Raji (cell line): Measurements from ENCODE around the gene INPP4A.

ENCODE experiments used
- POLR2A ChIP-seq: IDR thresholded peaks from 2 replicates; pipeline ENCODE4 v1.6.1; 2011; ENCODE audit warnings: low read depth, low read length, control low read depth; ENCODE audit not compliant: insufficient read depth

INPP4A gene

DNA sequence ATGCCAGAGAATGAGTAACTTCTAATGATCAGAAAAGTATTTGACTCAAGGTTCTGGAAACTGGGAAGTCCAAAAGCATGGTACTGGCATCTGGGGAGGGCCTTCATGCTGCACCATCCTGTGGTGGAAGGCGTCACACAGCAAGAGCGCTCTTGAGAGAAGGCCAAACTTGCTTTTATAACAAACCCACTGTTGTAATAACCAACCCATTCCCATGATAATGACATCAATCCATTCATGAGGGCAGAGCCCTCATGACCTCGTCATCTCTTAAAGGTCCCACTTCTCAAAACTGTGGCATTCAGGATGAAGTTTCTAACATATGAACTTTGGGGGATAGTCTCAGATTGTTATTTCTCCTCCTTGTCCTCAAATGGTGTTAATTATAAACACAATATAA, 95.9 kb downstream of the INPP4A start:
- no peak for TF ChIP-seq POLR2A

- no peak for TF ChIP-seq POLR2A
Observed at GRCh38 chr2:98541489-98541888, 96.8 kb downstream of the INPP4A start.

- TF ChIP-seq POLR2A = no peak
Observed at GRCh38 chr2:98541906-98542305, 97.2 kb downstream of the INPP4A start.

DNA sequence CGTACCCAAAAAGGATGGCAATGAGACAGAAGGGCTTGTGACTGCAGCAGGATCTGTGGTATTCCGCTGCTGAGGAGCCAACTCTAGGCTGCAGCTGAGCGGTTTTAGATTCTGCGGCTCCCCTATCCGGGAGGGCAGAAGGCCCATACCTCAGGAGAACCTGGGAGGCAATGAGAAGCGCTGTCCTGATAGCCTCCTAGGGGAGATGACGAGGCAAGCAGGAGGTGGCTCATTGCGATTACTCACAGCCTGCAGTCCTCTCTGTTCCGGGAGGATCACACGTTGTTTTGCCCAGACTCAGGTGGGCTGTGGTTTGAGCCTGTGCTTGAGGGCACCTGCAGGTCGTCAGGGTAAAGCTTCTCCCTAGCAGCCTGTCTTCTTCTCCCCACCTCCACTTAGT, 98.6 kb downstream of the INPP4A start:
- no peak for TF ChIP-seq POLR2A

DNA sequence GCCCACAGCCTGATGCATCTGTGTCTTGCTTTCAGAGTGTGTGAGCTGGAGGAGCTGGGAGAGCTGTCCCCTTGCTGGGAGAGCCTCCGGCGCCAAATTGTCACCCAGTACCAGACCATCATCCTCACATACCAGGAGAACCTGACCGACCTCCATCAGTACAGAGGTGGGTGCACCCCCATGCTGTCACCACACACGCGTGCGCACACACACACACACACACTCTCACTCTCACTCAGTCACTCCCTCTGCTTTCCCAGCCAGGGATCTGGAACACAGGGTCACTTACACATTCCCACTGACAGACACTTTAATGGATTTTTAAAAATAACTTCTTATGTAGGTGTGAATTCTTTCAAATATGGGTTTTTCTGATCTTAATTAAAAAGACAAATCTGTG, 99.2 kb downstream of the INPP4A start:
- no peak for TF ChIP-seq POLR2A

DNA sequence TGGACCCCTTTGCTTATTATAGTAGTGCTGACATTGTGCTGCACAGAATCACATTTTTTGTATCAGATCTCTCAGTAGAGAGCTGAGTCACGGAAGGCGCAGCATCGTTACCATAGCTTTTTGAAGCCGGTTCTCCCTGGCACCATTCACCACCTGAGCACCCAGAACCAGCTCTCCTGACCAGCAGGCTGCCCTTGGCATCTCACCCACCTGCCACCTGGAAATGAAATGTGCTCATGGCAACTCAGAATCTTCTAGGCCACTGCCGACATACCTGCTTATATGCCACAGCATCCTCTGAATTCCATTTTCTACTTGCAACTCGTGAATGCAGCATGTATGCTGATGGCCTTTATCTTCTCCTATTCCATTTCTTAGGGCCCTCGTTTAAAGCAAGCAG, 100.9 kb downstream of the INPP4A start:
- no peak for TF ChIP-seq POLR2A

GRCh38 chr2:98546186-98546585, 101.5 kb downstream of the INPP4A start:
- TF ChIP-seq POLR2A = no peak

DNA sequence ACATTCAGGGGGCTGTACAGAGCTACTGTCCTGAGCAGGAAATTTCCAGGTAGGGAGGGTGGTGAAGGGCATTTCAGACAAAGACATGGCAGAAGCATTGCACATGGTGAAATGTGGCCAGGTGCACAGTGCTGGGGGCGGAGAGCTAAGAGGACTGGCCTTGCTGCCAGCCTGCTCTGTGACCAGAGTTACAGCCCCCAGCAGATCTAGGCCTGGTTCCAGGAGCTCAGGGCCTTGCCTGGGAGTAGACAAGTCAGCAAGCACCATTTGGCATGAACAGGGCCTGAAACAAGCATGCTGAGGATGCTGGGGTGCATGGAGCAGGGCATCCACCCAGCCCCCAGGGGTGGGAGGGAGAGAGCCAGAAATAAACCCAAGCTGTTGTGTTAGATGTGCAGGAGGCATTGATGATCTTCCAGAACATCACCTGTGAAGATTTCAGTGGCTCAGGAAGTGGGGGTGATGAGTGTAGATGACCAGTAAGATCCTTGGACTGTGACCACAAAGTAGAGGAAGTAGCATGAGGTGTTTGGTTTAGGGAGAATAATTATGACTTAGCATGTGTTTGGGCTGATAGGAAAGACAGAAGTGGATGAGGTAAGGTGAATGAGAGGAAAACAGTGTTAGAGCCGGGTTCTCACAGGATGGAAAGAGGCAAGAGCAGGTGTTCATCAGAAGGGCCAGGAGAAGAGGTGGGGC, 102.6 kb downstream of the INPP4A start:
- no peak for TF ChIP-seq POLR2A

GRCh38 chr2:98548920-98549818, 104.5 kb downstream of the INPP4A start:
- TF ChIP-seq POLR2A = no peak

DNA sequence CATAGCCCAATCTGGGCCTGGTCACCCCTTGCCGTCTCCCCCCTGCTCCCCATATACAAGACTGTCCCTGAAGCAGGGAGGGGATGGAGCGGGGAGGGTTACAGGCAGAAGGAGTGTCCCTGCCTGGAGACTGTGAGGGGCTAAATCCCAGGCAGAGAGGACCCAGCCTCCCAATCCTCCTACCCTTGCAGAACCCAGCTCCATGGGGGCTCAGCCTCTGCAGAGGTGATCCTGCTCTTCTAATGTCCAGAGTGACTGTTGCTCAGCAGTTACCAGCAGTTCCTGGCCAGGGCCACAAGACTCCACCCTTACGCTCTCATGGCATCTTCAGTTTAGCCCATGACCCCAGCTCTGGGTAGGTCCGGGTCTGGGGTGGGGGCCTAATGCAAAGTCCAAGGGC, 105.5 kb downstream of the INPP4A start:
- no peak for TF ChIP-seq POLR2A

DNA sequence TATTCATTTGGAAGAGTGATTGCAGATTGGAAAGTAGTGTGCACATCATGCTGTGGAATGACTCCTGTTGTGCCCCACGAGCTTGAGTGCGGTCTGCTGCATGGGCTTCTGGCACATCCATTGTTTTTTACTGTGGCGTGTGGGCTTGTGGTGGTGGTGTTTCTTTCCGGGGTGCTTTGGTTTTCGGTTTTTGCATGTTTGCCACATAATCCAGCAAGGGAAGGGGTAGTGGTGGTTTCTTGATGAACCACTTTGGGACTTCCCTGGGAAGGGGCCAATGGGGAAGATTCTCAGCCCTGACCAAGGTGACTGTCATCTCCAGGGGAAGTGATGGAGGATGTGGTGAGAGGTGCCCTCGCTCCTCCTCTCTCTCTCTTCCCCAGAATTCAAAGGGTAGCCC, 106.7 kb downstream of the INPP4A start:
- no peak for TF ChIP-seq POLR2A

- TF ChIP-seq POLR2A = no peak
Observed at GRCh38 chr2:98552499-98553179, 108.0 kb downstream of the INPP4A start.

DNA sequence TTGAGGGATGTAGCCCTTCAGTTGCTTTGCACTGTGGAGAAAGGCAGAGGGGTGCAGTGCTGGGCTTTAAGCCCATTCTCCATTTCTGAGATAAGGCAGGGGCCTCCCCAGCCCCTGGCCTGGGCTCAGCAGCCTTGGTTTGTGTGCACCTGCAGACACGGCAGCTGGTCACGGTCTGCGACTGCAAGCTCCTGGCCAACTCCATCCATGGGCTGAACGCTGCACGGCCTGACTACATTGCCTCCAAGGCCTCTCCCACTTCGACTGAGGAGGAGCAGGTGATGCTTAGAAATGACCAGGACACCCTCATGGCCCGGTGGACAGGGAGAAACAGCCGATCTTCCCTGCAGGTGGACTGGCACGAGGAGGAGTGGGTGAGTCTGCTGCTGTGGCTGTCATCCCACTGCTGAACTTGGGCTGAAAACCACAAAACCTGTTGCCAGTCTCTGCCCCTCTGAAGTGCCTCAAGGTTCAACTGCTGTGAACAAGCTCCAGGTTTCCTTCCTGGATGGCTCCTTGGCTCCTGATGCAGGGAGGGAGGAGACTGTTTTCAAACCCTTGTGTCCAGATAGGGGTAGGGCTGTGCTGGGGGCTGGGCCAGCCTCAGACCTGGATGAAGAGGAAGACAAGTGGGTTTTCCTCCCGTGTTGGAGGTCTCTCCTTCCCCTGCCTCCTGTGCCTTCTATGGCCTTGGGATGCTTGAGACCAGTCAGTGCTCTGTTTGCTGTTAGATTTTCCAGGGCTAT, 109.6 kb downstream of the INPP4A start:
- no peak for TF ChIP-seq POLR2A

DNA sequence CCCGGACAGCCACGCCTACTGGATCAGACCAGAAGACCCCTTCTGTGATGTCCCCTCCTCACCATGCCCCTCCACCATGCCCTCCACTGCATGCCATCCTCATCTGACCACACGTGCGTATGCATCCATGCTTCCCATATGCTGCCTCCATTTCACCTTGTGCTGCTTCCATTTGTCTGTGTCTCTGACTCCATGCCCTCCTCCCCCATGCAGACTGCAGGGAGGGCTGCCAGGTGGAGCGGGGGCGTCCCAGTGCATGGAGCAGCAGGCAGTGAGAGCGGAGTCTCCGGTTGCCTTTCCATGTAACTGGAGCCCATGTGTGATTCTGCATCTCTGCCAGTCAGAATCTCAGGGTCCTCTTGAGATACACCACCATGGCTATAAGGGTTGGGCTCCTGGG, 111.0 kb downstream of the INPP4A start:
- no peak for TF ChIP-seq POLR2A
